Endothelial cell (in vitro differentiated cells): ENCODE measurements around the gene IFITM1. TPM values are rescaled to one million over a fixed set of nuclear protein-coding genes. Genes with fewer than 3 reads are reported as not detected.
A peak's percentile ranks its signal among the peaks of the same experiment; 100 is the strongest.

Source experiments
- DNase-seq: peaks from one replicate; pipeline ENCODE4 v3.0.0; 2021; ENCODE audit warnings: low spot score
- H3K27ac Mint-ChIP-seq: one replicate; pipeline ENCODE4 v1.8.0; 2021; ENCODE audit warnings: mixed read lengths, inconsistent platforms; ENCODE audit not compliant: unreplicated experiment
- H3K27me3 Mint-ChIP-seq: one replicate; pipeline ENCODE4 v1.8.0; 2021; ENCODE audit warnings: mild to moderate bottlenecking, moderate library complexity, mixed read lengths, inconsistent platforms; ENCODE audit not compliant: unreplicated experiment
- H3K36me3 Mint-ChIP-seq: one replicate; pipeline ENCODE4 v1.8.0; 2021; ENCODE audit warnings: mild to moderate bottlenecking, low read depth, mixed read lengths, inconsistent platforms; ENCODE audit not compliant: unreplicated experiment
- H3K4me1 Mint-ChIP-seq: one replicate; pipeline ENCODE4 v1.8.0; 2021; ENCODE audit warnings: mild to moderate bottlenecking, mixed read lengths, inconsistent platforms; ENCODE audit not compliant: unreplicated experiment
- H3K4me3 Mint-ChIP-seq: one replicate; pipeline ENCODE4 v1.8.0; 2021; ENCODE audit warnings: mild to moderate bottlenecking, mixed read lengths, inconsistent platforms; ENCODE audit not compliant: unreplicated experiment
- H3K9me3 Mint-ChIP-seq: one replicate; pipeline ENCODE4 v1.8.0; 2021; ENCODE audit warnings: mixed read lengths, inconsistent platforms; ENCODE audit not compliant: unreplicated experiment
- total RNA-seq: library from RNA; stranded (reverse); fragmentation: NEBNext Ultra II Directional; extraction: Animal tissue kit (Norgen Biotek cat#: 25700); gene quantifications from one replicate; pipeline ENCODE4 v1.2.1, GENCODE V29; 2021; ENCODE audit not compliant: unreplicated experiment
- TF ChIP-seq, protein P1 (sequence below): fragments of 200-600 bp; sonication (generic); IDR thresholded peaks from one replicate; pipeline ENCODE4 v1.5.0; 2021; ENCODE audit warnings: antibody characterized with exemption; ENCODE audit not compliant: unreplicated experiment

Gene IFITM1
- total RNA-seq, 1 donor from 2014 or later, result 23.4 TPM

GRCh38 chr11:334264-334994 is 20.6 kb downstream of the IFITM1 start:
- no peak overlapping the region for H3K4me3 Mint-ChIP-seq
- H3K27me3 Mint-ChIP-seq, result no peaks in the 10 kb centered on the region
- no peaks in the 10 kb centered on the region for H3K36me3 Mint-ChIP-seq
- DNase-seq, result no peak
- no peak overlapping the region for H3K27ac Mint-ChIP-seq
- peaks cover 32% of the 10 kb centered on the region for H3K4me1 Mint-ChIP-seq
- TF ChIP-seq, protein P1, sequence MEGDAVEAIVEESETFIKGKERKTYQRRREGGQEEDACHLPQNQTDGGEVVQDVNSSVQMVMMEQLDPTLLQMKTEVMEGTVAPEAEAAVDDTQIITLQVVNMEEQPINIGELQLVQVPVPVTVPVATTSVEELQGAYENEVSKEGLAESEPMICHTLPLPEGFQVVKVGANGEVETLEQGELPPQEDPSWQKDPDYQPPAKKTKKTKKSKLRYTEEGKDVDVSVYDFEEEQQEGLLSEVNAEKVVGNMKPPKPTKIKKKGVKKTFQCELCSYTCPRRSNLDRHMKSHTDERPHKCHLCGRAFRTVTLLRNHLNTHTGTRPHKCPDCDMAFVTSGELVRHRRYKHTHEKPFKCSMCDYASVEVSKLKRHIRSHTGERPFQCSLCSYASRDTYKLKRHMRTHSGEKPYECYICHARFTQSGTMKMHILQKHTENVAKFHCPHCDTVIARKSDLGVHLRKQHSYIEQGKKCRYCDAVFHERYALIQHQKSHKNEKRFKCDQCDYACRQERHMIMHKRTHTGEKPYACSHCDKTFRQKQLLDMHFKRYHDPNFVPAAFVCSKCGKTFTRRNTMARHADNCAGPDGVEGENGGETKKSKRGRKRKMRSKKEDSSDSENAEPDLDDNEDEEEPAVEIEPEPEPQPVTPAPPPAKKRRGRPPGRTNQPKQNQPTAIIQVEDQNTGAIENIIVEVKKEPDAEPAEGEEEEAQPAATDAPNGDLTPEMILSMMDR, result no peak
- H3K9me3 Mint-ChIP-seq, result no peaks in the 10 kb centered on the region

DNA sequence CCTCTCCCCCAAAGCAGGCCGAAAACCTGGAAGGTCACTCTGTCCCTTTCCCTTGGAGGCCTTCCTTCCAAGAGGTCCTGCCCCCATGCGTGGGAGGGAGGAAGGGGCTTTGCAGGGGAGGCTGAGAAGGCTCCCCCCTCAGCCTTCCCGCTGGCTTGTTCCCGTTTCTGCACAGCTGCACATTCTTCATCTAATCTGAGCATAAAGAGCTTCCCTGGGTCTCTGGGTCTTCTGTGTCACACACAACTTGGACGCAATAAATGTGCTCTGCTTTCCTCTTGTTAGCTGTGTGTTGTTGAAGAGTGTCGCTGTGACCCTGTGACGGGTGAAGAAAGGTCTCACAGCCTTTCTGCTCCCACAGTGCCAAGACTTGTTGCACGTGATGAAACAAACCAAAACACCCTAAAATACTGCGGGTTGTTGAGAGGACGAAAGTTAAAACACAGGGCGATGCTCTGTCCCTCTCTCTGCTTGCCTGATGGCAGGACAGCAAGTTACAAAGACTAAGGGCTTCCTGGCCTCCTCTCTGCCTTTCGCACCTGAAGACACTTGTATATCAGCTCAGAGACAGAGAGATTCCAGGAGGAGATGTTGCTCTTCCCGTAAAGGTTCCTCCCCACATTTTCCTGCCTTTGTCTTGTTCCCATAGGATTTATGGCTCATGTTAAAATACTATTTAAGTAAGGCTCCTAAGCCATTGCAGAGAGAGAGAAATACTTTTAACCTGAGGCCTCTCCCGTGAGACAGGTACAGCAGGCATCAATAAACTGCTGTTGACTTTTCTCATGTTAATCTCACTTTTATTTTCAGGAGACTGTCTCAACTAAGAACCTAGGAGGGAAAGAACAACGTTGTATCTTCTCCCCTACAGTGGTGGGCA is 22.2 kb downstream of the IFITM1 start:
- peaks cover 28% of the 10 kb centered on the region for H3K4me1 Mint-ChIP-seq
- H3K9me3 Mint-ChIP-seq, result no peaks in the 10 kb centered on the region
- H3K4me3 Mint-ChIP-seq, result no peak overlapping the region
- peak overlapping the region; percentile 79 for H3K27ac Mint-ChIP-seq
- no peaks in the 10 kb centered on the region for H3K27me3 Mint-ChIP-seq
- TF ChIP-seq, protein P1, result no peak
- no peaks in the 10 kb centered on the region for H3K36me3 Mint-ChIP-seq
- DNase-seq, result no peak

DNA sequence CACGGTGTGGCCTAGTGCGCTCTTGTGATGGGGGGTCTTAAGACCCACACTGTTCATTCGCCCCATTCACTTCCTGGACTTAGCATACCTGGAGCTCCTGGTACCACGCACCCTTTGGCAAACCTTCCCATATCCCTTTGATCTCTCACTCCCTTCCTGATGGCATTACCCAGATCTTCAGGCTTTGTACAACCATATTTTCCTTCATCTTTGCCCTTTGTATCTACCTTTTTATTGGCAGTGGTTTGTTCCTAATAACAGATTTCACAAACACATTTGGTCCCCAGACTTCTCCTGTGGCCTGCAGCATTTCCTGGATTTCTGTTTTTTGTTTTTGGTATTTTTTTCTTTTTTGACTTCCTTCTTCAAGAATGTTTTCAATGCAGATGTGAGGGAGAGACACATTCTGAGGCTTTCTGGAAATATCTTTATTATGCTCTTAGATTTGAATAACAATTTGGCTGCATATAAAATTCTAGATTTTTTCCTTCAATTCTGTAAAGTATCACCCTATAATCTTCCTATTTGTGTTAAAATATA is 22.9 kb downstream of the IFITM1 start:
- Mint-ChIP-seq H3K4me3 (peak overlapping the region; percentile 1), H3K27ac (peak overlapping the region; percentile 79)
- TF ChIP-seq, protein P1, result no peak

GRCh38 chr11:337711-338110 is 23.9 kb downstream of the IFITM1 start:
- no peak overlapping the region for H3K4me3 Mint-ChIP-seq
- no peak overlapping the region for H3K27ac Mint-ChIP-seq
- TF ChIP-seq, protein P1, result no peak
- no peaks in the 10 kb centered on the region for H3K36me3 Mint-ChIP-seq
- H3K4me1 Mint-ChIP-seq, result peaks cover 31% of the 10 kb centered on the region
- H3K9me3 Mint-ChIP-seq, result no peaks in the 10 kb centered on the region
- no peak for DNase-seq
- no peaks in the 10 kb centered on the region for H3K27me3 Mint-ChIP-seq

More for the DNA sequence above, 22.9 kb downstream of the IFITM1 start:
- no peak for DNase-seq
- no peaks in the 10 kb centered on the region for H3K27me3 Mint-ChIP-seq
- peaks cover 31% of the 10 kb centered on the region for H3K4me1 Mint-ChIP-seq
- H3K36me3 Mint-ChIP-seq, result no peaks in the 10 kb centered on the region
- H3K9me3 Mint-ChIP-seq, result no peaks in the 10 kb centered on the region
